ENCODE data around the gene RPUSD2. TPM values are rescaled to one million over a fixed set of nuclear protein-coding genes. Genes with fewer than 3 reads are reported as not detected.

RPUSD2 gene
- polyA plus RNA-seq, 1 of the 3 experiments (the other 2 are of a cell fraction) = 10.8 TPM

- H4K20me1 ChIP-seq (ENCODE audit: insufficient read depth) = no peaks in the 10 kb centered on the region
- H3K27me3 ChIP-seq (ENCODE audit: insufficient read depth) = no peaks in the 10 kb centered on the region
- H3K36me3 ChIP-seq (replicated peaks in 1 of 2; ENCODE audit: control insufficient read depth in 1 of 2, insufficient read depth in 2 of 2, low read length in 1 of 2) = no peaks in the 10 kb centered on the region
- H3K4me1 ChIP-seq (ENCODE audit: control insufficient read depth in 1 of 2, insufficient read depth in 2 of 2, low read depth in 1 of 2, low read length in 1 of 2) = peaks cover 0 to 2% of the 10 kb centered on the region in 2 experiments; a peak in 1 of 4 replicates
- POLR2A ChIA-PET = no interaction called here
- no peak for DNase-seq
- H3K4me3 ChIP-seq (ENCODE audit: low read depth in 2 of 2, low read length in 1 of 2) = no peak overlapping the region
- peaks cover 5% of the 10 kb centered on the region for H3F3A ChIP-seq (replicated peaks; ENCODE audit: insufficient read depth)
- TF ChIP-seq MXI1 (IDR thresholded peaks at IDR 0.05; ENCODE audit: low read depth, low read length) = no peak
- TF ChIP-seq IRF3 (IDR thresholded peaks at IDR 0.05; ENCODE audit: low read depth, low read length) = no peak
- TF ChIP-seq EP300 (IDR thresholded peaks at IDR 0.05; ENCODE audit: borderline replicate concordance in 1 of 2, low read depth in 1 of 2, low read length in 1 of 2) = no peak
- TF ChIP-seq ZBTB33 (IDR thresholded peaks at IDR 0.05; ENCODE audit: borderline replicate concordance, low read depth) = no peak
- no peak for TF ChIP-seq CHD2 (IDR thresholded peaks at IDR 0.05; ENCODE audit: low read length, partially characterized antibody)
- TF ChIP-seq FOXJ3 (CRISPR knock-in tag; IDR thresholded peaks at IDR 0.05) = no peak
- TF ChIP-seq NFIC (IDR thresholded peaks at IDR 0.05; ENCODE audit: borderline replicate concordance) = no peak
- TF ChIP-seq POLR2AphosphoS5 (IDR thresholded peaks at IDR 0.05; ENCODE audit: low read depth, low read length) = no peak
- no peak for TF ChIP-seq RFX5 (IDR thresholded peaks at IDR 0.05; ENCODE audit: low read length)
- no peak for TF ChIP-seq SMC3 (IDR thresholded peaks at IDR 0.05; ENCODE audit: low read depth, low read length)
- TF ChIP-seq CTCF (IDR thresholded peaks at IDR 0.05) = no peak
- no peak for TF ChIP-seq TCF12 (IDR thresholded peaks at IDR 0.05)
- TF ChIP-seq MEF2A (IDR thresholded peaks at IDR 0.05; ENCODE audit: borderline replicate concordance, low read depth) = no peak
- TF ChIP-seq RXRA (IDR thresholded peaks at IDR 0.05; ENCODE audit: borderline replicate concordance, low read depth) = no peak
- no peak overlapping the region for H3K27ac ChIP-seq (ENCODE audit: low read depth in 2 of 2, low read length in 1 of 2)
- no peak overlapping the region for H3K9ac ChIP-seq
- H3K79me2 ChIP-seq (ENCODE audit: insufficient read depth) = no peaks in the 10 kb centered on the region
- H3K9me3 ChIP-seq = no peaks in the 10 kb centered on the region
- CTCF ChIA-PET = no interaction called here
- H3K4me2 ChIP-seq = no peak overlapping the region
- H3K9me2 ChIP-seq = no peaks in the 10 kb centered on the region
- no peak overlapping the region for H2AFZ ChIP-seq (ENCODE audit: low read depth)
Observed at GRCh38 chr15:40523611-40524010, 45.5 kb upstream of the RPUSD2 start.

- H3K27me3 ChIP-seq (ENCODE audit: insufficient read depth) = no peaks in the 10 kb centered on the region
- H3K4me1 ChIP-seq (ENCODE audit: control insufficient read depth in 1 of 2, insufficient read depth in 2 of 2, low read depth in 1 of 2, low read length in 1 of 2) = no peaks in the 10 kb centered on the region
- no peak overlapping the region for H2AFZ ChIP-seq (ENCODE audit: low read depth)
- ChIA-PET CTCF (interaction anchor here (3.8 kb wide), 1 partner anchor 19 kb away, joined by 10 read pairs; no protein-coding TSS in a partner anchor), POLR2A (no interaction called here)
- H3K9me3 ChIP-seq = no peaks in the 10 kb centered on the region
- no peaks in the 10 kb centered on the region for H4K20me1 ChIP-seq (ENCODE audit: insufficient read depth)
- H3K36me3 ChIP-seq (replicated peaks in 1 of 2; ENCODE audit: control insufficient read depth in 1 of 2, insufficient read depth in 2 of 2, low read length in 1 of 2) = no peaks in the 10 kb centered on the region
- H3K9me2 ChIP-seq = no peaks in the 10 kb centered on the region
- no peaks in the 10 kb centered on the region for H3K79me2 ChIP-seq (ENCODE audit: insufficient read depth)
- no peak for DNase-seq
- H3K9ac ChIP-seq = no peak overlapping the region
- H3K27ac ChIP-seq (ENCODE audit: low read depth in 2 of 2, low read length in 1 of 2) = no peak overlapping the region
- H3F3A ChIP-seq (replicated peaks; ENCODE audit: insufficient read depth) = peaks cover 5% of the 10 kb centered on the region
- no peak overlapping the region for H3K4me3 ChIP-seq (ENCODE audit: low read depth in 2 of 2, low read length in 1 of 2)
- no peak overlapping the region for H3K4me2 ChIP-seq
- WGBS (ENCODE audit: low lambda C conversion rate) = 91% methylated on average over 3 of the region's 3 CpGs
- TF ChIP-seq GABPA (IDR thresholded peaks at IDR 0.05; ENCODE audit: low read depth) (no peak), TAF1 (IDR thresholded peaks at IDR 0.05; ENCODE audit: borderline replicate concordance, low read depth, low read length) (no peak), TEAD4 (IDR thresholded peaks at IDR 0.05; ENCODE audit: borderline replicate concordance, insufficient read depth) (no peak), RXRA (IDR thresholded peaks at IDR 0.05; ENCODE audit: borderline replicate concordance, low read depth) (no peak), JUND (IDR thresholded peaks at IDR 0.05) (no peak), YY1 (IDR thresholded peaks at IDR 0.05; ENCODE audit: low read depth) (no peak), REST (IDR thresholded peaks at IDR 0.05; ENCODE audit: low read depth, low read length) (no peak), EP300 (IDR thresholded peaks at IDR 0.05; ENCODE audit: borderline replicate concordance in 1 of 2, low read depth in 1 of 2, low read length in 1 of 2) (no peak)
Observed at GRCh38 chr15:40525855-40526254, 43.2 kb upstream of the RPUSD2 start.

All from SK-N-SH (cell line).